HCT116 (cell line): Measurements from ENCODE around the gene FBXL7. TPM values are rescaled to one million over a fixed set of nuclear protein-coding genes. Genes with fewer than 3 reads are reported as not detected.

Experiments
- ATAC-seq: fragments of 200-7000 bp; cut with Tn5 transposase; 2 replicates; pipeline ENCODE4 v1.9.1; 2020; ENCODE audit warnings: mild to moderate bottlenecking, moderate library complexity
- BruUV-seq: library from RNA; stranded (reverse); fragments of 400-500 nt; replicated peaks from 2 replicates; lab custom pipeline; 2021; lab: Mats Ljungman, UMichigan
- CTCF ChIA-PET: fragments of 300-600 bp; sonication (Branson Sonifier 250); formaldehyde crosslinking; loops from one replicate; lab custom pipeline; 2021; ENCODE audit warnings: antibody characterized with exemption; lab: Charles Lee
- POLR2A ChIA-PET: fragments of 300-600, 350-600 bp; sonication (Branson Sonifier 250); formaldehyde crosslinking; loops from one replicate; lab custom pipeline; 2021; ENCODE audit warnings: antibody characterized with exemption; lab: Charles Lee
- RAD21 ChIA-PET, 2 experiments: fragments of 300-600 bp; sonication (Branson Sonifier 250); formaldehyde crosslinking; loops; one replicate each; lab custom pipeline; 2023; ENCODE audit warnings: low total read pairs in 2 of 2; ENCODE audit not compliant: uncharacterized antibody in 2 of 2, unreplicated experiment in 2 of 2, low non-redundant PET in 1 of 2; lab: Charles Lee
- DNase-seq: peaks from one replicate; pipeline ENCODE4 v3.0.0-alpha.2; 2010; ENCODE audit warnings: low read depth, low spot score
- H2AFZ ChIP-seq: fragments of 200-600 bp; shearing (Covaris generic), sonication (generic); 2 replicates; pipeline ENCODE4 v1.6.1; 2017; ENCODE audit warnings: low read depth, mixed run types, mixed read lengths, antibody characterized with exemption, low read length; ENCODE audit not compliant: poor library complexity, severe bottlenecking
- H3K27ac ChIP-seq: 2 replicates; pipeline ENCODE4 v1.5.1; 2012; ENCODE audit warnings: low read depth, low read length
- H3K27me3 ChIP-seq: fragments of 200-600 bp; sonication (generic); 2 replicates; pipeline ENCODE4 v1.6.1; 2016; ENCODE audit warnings: mixed run types, low read length, mixed read lengths; ENCODE audit not compliant: insufficient read depth
- H3K36me3 ChIP-seq, 2 experiments: fragments of 200-500 bp in 1 of 2; fragments of 200-600 bp in 1 of 2; sonication (Bioruptor generic) in 1 of 2; sonication (generic) in 1 of 2; 2 replicates each; pipeline versions ENCODE4 v1.5.1 to v1.6.1; 2014 to 2016; ENCODE audit warnings: low read length in 2 of 2, inconsistent platforms in 1 of 2, mixed read lengths in 1 of 2, mixed run types in 1 of 2; ENCODE audit not compliant: insufficient read depth in 2 of 2, control insufficient read depth in 1 of 2
- H3K4me1 ChIP-seq, 2 experiments: fragments of 200-600 bp in 1 of 2; sonication (generic) in 1 of 2; 2 replicates each; pipeline versions ENCODE4 v1.5.1 to v1.6.1; 2012 to 2017; ENCODE audit warnings: low read length in 2 of 2, inconsistent platforms in 1 of 2, mild to moderate bottlenecking in 1 of 2, mixed read lengths in 1 of 2, mixed run types in 1 of 2, moderate library complexity in 1 of 2; ENCODE audit not compliant: insufficient read depth in 2 of 2, control insufficient read depth in 1 of 2
- H3K4me2 ChIP-seq: fragments of 200-600 bp; sonication (generic); 2 replicates; pipeline ENCODE4 v1.6.1; 2017; ENCODE audit warnings: mixed run types, low read length, mixed read lengths
- H3K4me3 ChIP-seq, 2 experiments: fragments of 200-600 bp in 1 of 2; sonication (generic) in 1 of 2; replicated peaks in 1 of 2; 2 replicates each; pipeline ENCODE4 v1.5.1; 2011 to 2016; ENCODE audit warnings: low read length in 2 of 2, control low read depth in 1 of 2, low read depth in 1 of 2, mild to moderate bottlenecking in 1 of 2, mixed read lengths in 1 of 2, mixed run types in 1 of 2
- H3K79me2 ChIP-seq: fragments of 200-600 bp; sonication (generic); 2 replicates; pipeline ENCODE4 v1.6.1; 2017; ENCODE audit warnings: mild to moderate bottlenecking, mixed run types, low read length, moderate library complexity, mixed read lengths; ENCODE audit not compliant: insufficient read depth
- H3K9ac ChIP-seq: fragments of 200-600 bp; sonication (generic); 2 replicates; pipeline ENCODE4 v1.6.1; 2016; ENCODE audit warnings: low read length, mixed read lengths
- H3K9me2 ChIP-seq: fragments of 200-600 bp; sonication (generic), shearing (Covaris generic); 2 replicates; pipeline ENCODE4 v1.6.1; 2017; ENCODE audit warnings: mixed run types, mild to moderate bottlenecking, moderate library complexity; ENCODE audit not compliant: insufficient read depth
- H3K9me3 ChIP-seq, 2 experiments: fragments of 200-500 bp in 1 of 2; fragments of 200-600 bp in 1 of 2; sonication (Bioruptor generic) in 1 of 2; sonication (generic) in 1 of 2; 2 replicates each; pipeline ENCODE4 v1.6.1; 2014 to 2017; ENCODE audit warnings: low read length in 2 of 2, mixed read lengths in 2 of 2, inconsistent platforms in 1 of 2, low read depth in 1 of 2, mild to moderate bottlenecking in 1 of 2, mixed run types in 1 of 2, moderate library complexity in 1 of 2; ENCODE audit not compliant: control insufficient read depth in 1 of 2, insufficient read depth in 1 of 2
- H4K20me1 ChIP-seq: fragments of 200-600 bp; sonication (generic), shearing (Covaris generic); 2 replicates; pipeline ENCODE4 v1.6.1; 2017; ENCODE audit warnings: mixed run types, mild to moderate bottlenecking, moderate library complexity; ENCODE audit not compliant: insufficient read depth
- CBX3 ChIP-seq: IDR thresholded peaks from 2 replicates; pipeline ENCODE4 v1.6.1; 2012; ENCODE audit warnings: low read depth
- CEBPB ChIP-seq: IDR thresholded peaks from 2 replicates; pipeline ENCODE4 v1.6.1; 2012; ENCODE audit warnings: low read depth
- EZH2phosphoT487 ChIP-seq: fragments of 200-600 bp; IDR thresholded peaks from 2 replicates; pipeline ENCODE4 v1.6.1; 2018; ENCODE audit warnings: antibody characterized with exemption, borderline replicate concordance
- FOSL1 ChIP-seq: IDR thresholded peaks from 2 replicates; pipeline ENCODE4 v1.6.1; 2012; ENCODE audit warnings: low read depth
- JUND ChIP-seq: IDR thresholded peaks from 2 replicates; pipeline ENCODE4 v1.6.1; 2012
- POLR2A ChIP-seq: IDR thresholded peaks from 2 replicates; pipeline ENCODE4 v1.7.0; 2011; ENCODE audit warnings: borderline replicate concordance; ENCODE audit not compliant: insufficient read depth, insufficient read length; ENCODE audit errors: extremely low read depth
- RAD21 ChIP-seq: IDR thresholded peaks from 2 replicates; pipeline ENCODE4 v1.6.1; 2012; ENCODE audit warnings: low read depth, mild to moderate bottlenecking
- SIN3A ChIP-seq: IDR thresholded peaks from 2 replicates; pipeline ENCODE4 v1.6.1; 2012; ENCODE audit warnings: low read depth
- SP1 ChIP-seq: IDR thresholded peaks from 2 replicates; pipeline ENCODE4 v1.6.1; 2012; ENCODE audit warnings: low read depth
- SRF ChIP-seq: IDR thresholded peaks from 2 replicates; pipeline ENCODE4 v1.6.1; 2012; ENCODE audit warnings: low read depth
- TCF7L2 ChIP-seq: IDR thresholded peaks from 2 replicates; pipeline ENCODE4 v1.7.0; 2011; ENCODE audit warnings: borderline replicate concordance, inconsistent platforms; ENCODE audit not compliant: insufficient read depth, insufficient read length; ENCODE audit errors: extremely low read depth
- ZFX ChIP-seq: fragments of 450-650 bp; IDR thresholded peaks from 2 replicates; pipeline ENCODE4 v1.6.1; 2017
- intact Hi-C: fragments of 100-400 bp; cut with micrococcal nuclease; formaldehyde crosslinking; loops from 2 replicates; pipeline ENCODE4 v1.10.0; 2022
- total RNA-seq: library from RNA; stranded (reverse); gene quantifications from one replicate; pipeline ENCODE4 v1.2.1, GENCODE V29; 2021; ENCODE audit not compliant: unreplicated experiment
- TF ChIP-seq, protein P1 (sequence below): IDR thresholded peaks from 2 replicates; pipeline ENCODE4 v1.6.1; 2012
- TF ChIP-seq, protein P2 (sequence below), 3 experiments: fragments of 200-600 bp in 1 of 3; sonication (generic) in 1 of 3; IDR thresholded peaks in 2 of 3; conservative IDR thresholded peaks in 1 of 3; 2 replicates each; pipeline ENCODE4 v1.5.1; 2012 to 2017; ENCODE audit warnings: low read depth in 2 of 3, low read length in 2 of 3, antibody characterized with exemption in 1 of 3, borderline replicate concordance in 1 of 3, control low read depth in 1 of 3, mild to moderate bottlenecking in 1 of 3, mixed read lengths in 1 of 3, mixed run types in 1 of 3, moderate library complexity in 1 of 3; ENCODE audit not compliant: insufficient read depth in 1 of 3
- TF ChIP-seq, protein P3 (sequence below): IDR thresholded peaks from 2 replicates; pipeline ENCODE4 v1.6.1; 2011; ENCODE audit warnings: mild to moderate bottlenecking, low read length, moderate library complexity; ENCODE audit not compliant: insufficient replicate concordance; ENCODE audit errors: extremely low read depth

FBXL7 gene
- total RNA-seq, 1 experiment from 2014 or later: 0.05 TPM

DNA sequence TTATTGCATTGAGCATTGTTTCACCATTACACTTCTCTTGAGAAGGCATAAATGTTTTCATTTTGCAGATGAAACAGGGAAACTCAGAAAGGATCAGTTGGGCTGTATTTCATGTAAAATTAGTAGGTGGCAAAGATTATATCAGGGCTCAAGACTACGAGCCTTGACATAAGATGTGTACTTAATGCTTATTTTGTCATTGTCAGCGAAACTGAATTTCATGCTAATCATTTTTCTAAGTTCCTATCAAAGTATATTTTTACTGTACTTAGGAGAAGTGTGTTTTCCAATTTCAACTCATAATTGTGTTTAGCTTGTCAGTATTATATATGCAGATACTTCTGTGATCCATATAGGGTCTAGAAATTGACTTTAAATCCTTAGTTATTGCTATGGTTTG lies 123.8 kb downstream of the FBXL7 start:
- Histone ChIP-seq H2AFZ (no peak overlapping the region), H3K27ac (no peak overlapping the region), H4K20me1 (no peaks in the 10 kb centered on the region), H3K36me3 (no peaks in the 10 kb centered on the region), H3K9me2 (no peaks in the 10 kb centered on the region), H3K4me1 (no peaks in the 10 kb centered on the region), H3K4me2 (no peak overlapping the region), H3K9me3 (peaks cover 0 to 11% of the 10 kb centered on the region in 2 experiments; a peak in 2 of 4 replicates), H3K79me2 (no peaks in the 10 kb centered on the region), H3K4me3 (no peak overlapping the region), H3K27me3 (no peaks in the 10 kb centered on the region), H3K9ac (no peak overlapping the region)
- ATAC-seq (no peak), DNase-seq (no peak)
- TF ChIP-seq ZFX (no peak), SRF (no peak), SIN3A (no peak), POLR2A (no peak), EZH2phosphoT487 (no peak), CBX3 (no peak), SP1 (no peak), TCF7L2 (no peak), JUND (no peak), CEBPB (no peak), RAD21 (no peak), FOSL1 (no peak)
- TF ChIP-seq, protein P1, sequence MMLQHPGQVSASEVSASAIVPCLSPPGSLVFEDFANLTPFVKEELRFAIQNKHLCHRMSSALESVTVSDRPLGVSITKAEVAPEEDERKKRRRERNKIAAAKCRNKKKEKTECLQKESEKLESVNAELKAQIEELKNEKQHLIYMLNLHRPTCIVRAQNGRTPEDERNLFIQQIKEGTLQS: no peak
- TF ChIP-seq, protein P2, sequence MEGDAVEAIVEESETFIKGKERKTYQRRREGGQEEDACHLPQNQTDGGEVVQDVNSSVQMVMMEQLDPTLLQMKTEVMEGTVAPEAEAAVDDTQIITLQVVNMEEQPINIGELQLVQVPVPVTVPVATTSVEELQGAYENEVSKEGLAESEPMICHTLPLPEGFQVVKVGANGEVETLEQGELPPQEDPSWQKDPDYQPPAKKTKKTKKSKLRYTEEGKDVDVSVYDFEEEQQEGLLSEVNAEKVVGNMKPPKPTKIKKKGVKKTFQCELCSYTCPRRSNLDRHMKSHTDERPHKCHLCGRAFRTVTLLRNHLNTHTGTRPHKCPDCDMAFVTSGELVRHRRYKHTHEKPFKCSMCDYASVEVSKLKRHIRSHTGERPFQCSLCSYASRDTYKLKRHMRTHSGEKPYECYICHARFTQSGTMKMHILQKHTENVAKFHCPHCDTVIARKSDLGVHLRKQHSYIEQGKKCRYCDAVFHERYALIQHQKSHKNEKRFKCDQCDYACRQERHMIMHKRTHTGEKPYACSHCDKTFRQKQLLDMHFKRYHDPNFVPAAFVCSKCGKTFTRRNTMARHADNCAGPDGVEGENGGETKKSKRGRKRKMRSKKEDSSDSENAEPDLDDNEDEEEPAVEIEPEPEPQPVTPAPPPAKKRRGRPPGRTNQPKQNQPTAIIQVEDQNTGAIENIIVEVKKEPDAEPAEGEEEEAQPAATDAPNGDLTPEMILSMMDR (IDR thresholded peaks at IDR 0.05 in 2 of 3, conservative IDR thresholded peaks at IDR 0.05 in 1 of 3; ENCODE audit: borderline replicate concordance in 1 of 3, insufficient read depth in 1 of 3, low read depth in 2 of 3, low read length in 2 of 3): no peak
- TF ChIP-seq, protein P3, sequence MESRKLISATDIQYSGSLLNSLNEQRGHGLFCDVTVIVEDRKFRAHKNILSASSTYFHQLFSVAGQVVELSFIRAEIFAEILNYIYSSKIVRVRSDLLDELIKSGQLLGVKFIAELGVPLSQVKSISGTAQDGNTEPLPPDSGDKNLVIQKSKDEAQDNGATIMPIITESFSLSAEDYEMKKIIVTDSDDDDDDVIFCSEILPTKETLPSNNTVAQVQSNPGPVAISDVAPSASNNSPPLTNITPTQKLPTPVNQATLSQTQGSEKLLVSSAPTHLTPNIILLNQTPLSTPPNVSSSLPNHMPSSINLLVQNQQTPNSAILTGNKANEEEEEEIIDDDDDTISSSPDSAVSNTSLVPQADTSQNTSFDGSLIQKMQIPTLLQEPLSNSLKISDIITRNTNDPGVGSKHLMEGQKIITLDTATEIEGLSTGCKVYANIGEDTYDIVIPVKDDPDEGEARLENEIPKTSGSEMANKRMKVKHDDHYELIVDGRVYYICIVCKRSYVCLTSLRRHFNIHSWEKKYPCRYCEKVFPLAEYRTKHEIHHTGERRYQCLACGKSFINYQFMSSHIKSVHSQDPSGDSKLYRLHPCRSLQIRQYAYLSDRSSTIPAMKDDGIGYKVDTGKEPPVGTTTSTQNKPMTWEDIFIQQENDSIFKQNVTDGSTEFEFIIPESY: no peak
- CTCF ChIA-PET: no interaction called here
- BruUV-seq: no TSS peak
- RAD21 ChIA-PET: no interaction called here
- POLR2A ChIA-PET: no interaction called here
- intact Hi-C loops: no loop called here
